T-helper 17 cell (primary cell): ENCODE measurements around the gene TNFRSF12A. TPM values are rescaled to one million over a fixed set of nuclear protein-coding genes. Genes with fewer than 3 reads are reported as not detected.

ENCODE experiments used
- ATAC-seq: fragments of 150-1000 bp; cut with Tn5 transposase; 2 replicates; pipeline ENCODE4 v1.10.0; 2021; ENCODE audit warnings: mild to moderate bottlenecking, moderate library complexity
- DNase-seq, 3 donors: peaks; one replicate each; pipeline versions ENCODE4 v3.0.0 to v3.0.0-alpha.2; 2020 to 2021
- H3K9me3 ChIP-seq: one replicate; pipeline ENCODE4 v1.7.0; 2013; ENCODE audit warnings: low read length, mild to moderate bottlenecking; ENCODE audit not compliant: control insufficient read depth, poor library complexity, severe bottlenecking
- H3K27ac Mint-ChIP-seq: one replicate; pipeline ENCODE4 v1.8.0; 2022; ENCODE audit warnings: mild to moderate bottlenecking, moderate library complexity, mixed read lengths
- H3K27me3 Mint-ChIP-seq: one replicate; pipeline ENCODE4 v1.8.0; 2022; ENCODE audit warnings: mixed read lengths
- H3K36me3 Mint-ChIP-seq: one replicate; pipeline ENCODE4 v1.8.0; 2022; ENCODE audit warnings: low read depth, mixed read lengths
- H3K4me1 Mint-ChIP-seq: one replicate; pipeline ENCODE4 v1.8.0; 2022; ENCODE audit warnings: mild to moderate bottlenecking, mixed read lengths
- H3K4me3 Mint-ChIP-seq: one replicate; pipeline ENCODE4 v1.8.0; 2022; ENCODE audit warnings: mild to moderate bottlenecking, moderate library complexity, mixed read lengths
- total RNA-seq, 4 donors: library from RNA in 2 of 4; stranded (reverse) in 2 of 4; gene quantifications; one replicate each; pipeline ENCODE4 v1.2.3 and lab custom pipeline; 2022 to 2026

The TNFRSF12A gene
- total RNA-seq, 2 donors from 2014 or later: 0.92 to 1.3 TPM

- Mint-ChIP-seq H3K36me3 (no peaks in the 10 kb centered on the region), H3K4me3 (no peak overlapping the region), H3K27me3 (peaks cover 6% of the 10 kb centered on the region), H3K4me1 (peaks cover 20% of the 10 kb centered on the region), H3K27ac (no peak overlapping the region)
- ATAC-seq (no peak), DNase-seq (no peak)
- no peaks in the 10 kb centered on the region for H3K9me3 ChIP-seq
These were observed 10.4 kb upstream of the TNFRSF12A start for GRCh38 chr16:3009568-3010390.

GRCh38 chr16:3010510-3010909 is 9.7 kb upstream of the TNFRSF12A start:
- no peaks in the 10 kb centered on the region for H3K36me3 Mint-ChIP-seq
- H3K4me1 Mint-ChIP-seq: peaks cover 20% of the 10 kb centered on the region
- H3K27ac Mint-ChIP-seq: no peak overlapping the region
- ATAC-seq (no peak), DNase-seq (no peak)
- peaks cover 6% of the 10 kb centered on the region for H3K27me3 Mint-ChIP-seq
- no peak overlapping the region for H3K4me3 Mint-ChIP-seq
- no peaks in the 10 kb centered on the region for H3K9me3 ChIP-seq

GRCh38 chr16:3012246-3012645 is 7.9 kb upstream of the TNFRSF12A start:
- no peaks in the 10 kb centered on the region for H3K36me3 Mint-ChIP-seq

GRCh38 chr16:3012828-3013420 is 7.2 kb upstream of the TNFRSF12A start, which contains the start of gene CLDN9:
TSS of gene CLDN9 (plus strand) at chr16:3012923. CDS start at chr16:3013363, 440 bp downstream.
- Mint-ChIP-seq H3K4me3 (peak within 1 kb of the TSS; percentile 7), H3K36me3 (no peaks in the 10 kb centered on the region), H3K27me3 (peaks cover 6% of the 10 kb centered on the region), H3K27ac (no peak within 1 kb of the TSS), H3K4me1 (peaks cover 10% of the 10 kb centered on the region)
- no peaks in the 10 kb centered on the region for H3K9me3 ChIP-seq
- ATAC-seq (peak; percentile 58), DNase-seq (no peak)

More at GRCh38 chr16:3012246-3012645, 7.9 kb upstream of the TNFRSF12A start:
- Mint-ChIP-seq H3K4me3 (no peak overlapping the region), H3K27me3 (peaks cover 6% of the 10 kb centered on the region), H3K27ac (no peak overlapping the region), H3K4me1 (peaks cover 16% of the 10 kb centered on the region)
- DNase-seq (no peak), ATAC-seq (peak; percentile 23)
- no peaks in the 10 kb centered on the region for H3K9me3 ChIP-seq

GRCh38 chr16:3013491-3013951 is 6.6 kb upstream of the TNFRSF12A start:
- ATAC-seq (no peak), DNase-seq (no peak)
- no peaks in the 10 kb centered on the region for H3K9me3 ChIP-seq

GRCh38 chr16:3013998-3014690 is 6.0 kb upstream of the TNFRSF12A start:
- DNase-seq (no peak), ATAC-seq (no peak)
- H3K4me3 Mint-ChIP-seq: no peak overlapping the region
- no peaks in the 10 kb centered on the region for H3K9me3 ChIP-seq
- H3K36me3 Mint-ChIP-seq: no peaks in the 10 kb centered on the region
- H3K27ac Mint-ChIP-seq: no peak overlapping the region
- peaks cover 6% of the 10 kb centered on the region for H3K27me3 Mint-ChIP-seq
- peaks cover 4% of the 10 kb centered on the region for H3K4me1 Mint-ChIP-seq

More at GRCh38 chr16:3013491-3013951, 6.6 kb upstream of the TNFRSF12A start:
- Mint-ChIP-seq H3K36me3 (no peaks in the 10 kb centered on the region), H3K4me1 (peaks cover 7% of the 10 kb centered on the region), H3K27ac (no peak overlapping the region), H3K27me3 (peaks cover 6% of the 10 kb centered on the region), H3K4me3 (peak overlapping the region; percentile 7)

- DNase-seq (no peak), ATAC-seq (no peak)
- Mint-ChIP-seq H3K4me1 (peaks cover 8% of the 10 kb centered on the region), H3K27ac (no peak overlapping the region), H3K4me3 (no peak overlapping the region), H3K36me3 (no peaks in the 10 kb centered on the region), H3K27me3 (peaks cover 6% of the 10 kb centered on the region)
- H3K9me3 ChIP-seq: no peaks in the 10 kb centered on the region
These were observed 5.2 kb upstream of the TNFRSF12A start for GRCh38 chr16:3014971-3015370.

- Mint-ChIP-seq H3K36me3 (no peaks in the 10 kb centered on the region), H3K27me3 (peaks cover 6% of the 10 kb centered on the region), H3K4me3 (no peak overlapping the region), H3K27ac (no peak overlapping the region), H3K4me1 (peaks cover 10% of the 10 kb centered on the region)
- H3K9me3 ChIP-seq: no peaks in the 10 kb centered on the region
- no peak for DNase-seq
- no peak for ATAC-seq
These were observed 4.2 kb upstream of the TNFRSF12A start for GRCh38 chr16:3015865-3016521.

- ATAC-seq: no peak
- DNase-seq: no peak
- Mint-ChIP-seq H3K4me1 (peaks cover 22% of the 10 kb centered on the region), H3K36me3 (no peaks in the 10 kb centered on the region), H3K27me3 (peaks cover 6% of the 10 kb centered on the region), H3K4me3 (no peak overlapping the region), H3K27ac (no peak overlapping the region)
- H3K9me3 ChIP-seq: no peaks in the 10 kb centered on the region
These were observed 2.8 kb upstream of the TNFRSF12A start for GRCh38 chr16:3017344-3017743.

GRCh38 chr16:3017794-3018506 is 2.2 kb upstream of the TNFRSF12A start, which contains the start of gene CLDN6:
TSS of gene CLDN6 (minus strand) at chr16:3018183. CDS start at chr16:3016021, 2,162 bp downstream.
- Mint-ChIP-seq H3K27me3 (peaks cover 6% of the 10 kb centered on the region), H3K4me1 (peaks cover 28% of the 10 kb centered on the region), H3K36me3 (no peaks in the 10 kb centered on the region), H3K4me3 (no peak within 1 kb of the TSS), H3K27ac (no peak within 1 kb of the TSS)
- DNase-seq (no peak), ATAC-seq (no peak)
- H3K9me3 ChIP-seq: no peaks in the 10 kb centered on the region

GRCh38 chr16:3019594-3020246 is 448 bp upstream of the TNFRSF12A start:
- peak overlapping the region; percentile 91 for H3K4me3 Mint-ChIP-seq

More at GRCh38 chr16:3019594-3020246, 448 bp upstream of the TNFRSF12A start:
- no peaks in the 10 kb centered on the region for H3K27me3 Mint-ChIP-seq
- no peak for ATAC-seq
- no peaks in the 10 kb centered on the region for H3K36me3 Mint-ChIP-seq
- no peaks in the 10 kb centered on the region for H3K9me3 ChIP-seq
- H3K4me1 Mint-ChIP-seq: peaks cover 34% of the 10 kb centered on the region
- no peak for DNase-seq
- peak overlapping the region; percentile 74 for H3K27ac Mint-ChIP-seq
